ENCODE results near the gene MYH6.

DNA sequence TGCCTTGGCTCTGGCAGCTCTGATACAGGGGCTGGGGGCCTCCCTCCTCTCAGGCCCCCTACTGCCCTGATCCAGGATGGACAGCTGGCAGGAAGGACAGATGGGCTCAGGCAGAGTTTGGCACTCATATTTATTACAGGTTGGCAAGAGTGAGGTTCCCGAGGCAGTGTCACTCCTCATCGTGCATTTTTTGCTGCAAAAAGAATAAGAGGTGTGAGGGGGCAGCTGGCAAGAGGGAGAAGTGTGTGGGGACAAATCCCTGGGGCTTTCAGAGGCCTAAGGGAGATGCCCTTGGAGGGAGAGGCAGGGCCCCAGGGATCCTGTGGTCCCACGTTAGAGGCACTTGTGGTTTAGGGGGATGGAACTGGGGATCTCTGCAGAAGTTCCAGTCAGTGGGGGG, 26.2 kb downstream of the MYH6 start:
- TF ChIP-seq, protein P1, sequence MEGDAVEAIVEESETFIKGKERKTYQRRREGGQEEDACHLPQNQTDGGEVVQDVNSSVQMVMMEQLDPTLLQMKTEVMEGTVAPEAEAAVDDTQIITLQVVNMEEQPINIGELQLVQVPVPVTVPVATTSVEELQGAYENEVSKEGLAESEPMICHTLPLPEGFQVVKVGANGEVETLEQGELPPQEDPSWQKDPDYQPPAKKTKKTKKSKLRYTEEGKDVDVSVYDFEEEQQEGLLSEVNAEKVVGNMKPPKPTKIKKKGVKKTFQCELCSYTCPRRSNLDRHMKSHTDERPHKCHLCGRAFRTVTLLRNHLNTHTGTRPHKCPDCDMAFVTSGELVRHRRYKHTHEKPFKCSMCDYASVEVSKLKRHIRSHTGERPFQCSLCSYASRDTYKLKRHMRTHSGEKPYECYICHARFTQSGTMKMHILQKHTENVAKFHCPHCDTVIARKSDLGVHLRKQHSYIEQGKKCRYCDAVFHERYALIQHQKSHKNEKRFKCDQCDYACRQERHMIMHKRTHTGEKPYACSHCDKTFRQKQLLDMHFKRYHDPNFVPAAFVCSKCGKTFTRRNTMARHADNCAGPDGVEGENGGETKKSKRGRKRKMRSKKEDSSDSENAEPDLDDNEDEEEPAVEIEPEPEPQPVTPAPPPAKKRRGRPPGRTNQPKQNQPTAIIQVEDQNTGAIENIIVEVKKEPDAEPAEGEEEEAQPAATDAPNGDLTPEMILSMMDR (IDR thresholded peaks at IDR 0.05): no peak
- TF ChIP-seq POLR2A (IDR thresholded peaks at IDR 0.05): no peak

Data from body of pancreas (tissue), 4 donors.